ENCODE results near the gene RRM2. TPM values are rescaled to one million over a fixed set of nuclear protein-coding genes. Genes with fewer than 3 reads are reported as not detected.

Gene RRM2
- total and polyA plus RNA-seq, 10 donors = 2.3 to 39.2 (median 13.5) TPM

- DNase-seq = no peak
- 1 to 5% (median 2%) methylated on average over 31 to 45 of the region's 45 CpGs for WGBS, 5 donors
- peak overlapping the region in 4 of 8 donors; percentile 18 to 75 (median 51) for H3K27ac ChIP-seq
- H3K9me3 ChIP-seq = no peaks in the 10 kb centered on the region
- peaks cover 4 to 100% (median 68%) of the 10 kb centered on the region in 7 donors for H3K27me3 ChIP-seq (replicated peaks in 1 of 7)
- TF ChIP-seq POLR2AphosphoS5 (IDR thresholded peaks at IDR 0.05) (no peak), POLR2A (IDR thresholded peaks at IDR 0.05) (no peak), CTCF (IDR thresholded peaks at IDR 0.05 in 8 of 11, conservative IDR thresholded peaks at IDR 0.05 in 3 of 11) (no peak)
- intact Hi-C loops (cut with DNase I; ENCODE audit: low total_unique reads) = no loop called here
- peak overlapping the region in 7 of 8 donors; percentile 28 to 66 (median 40) for H3K4me3 ChIP-seq
- peaks cover 5 to 31% (median 21%) of the 10 kb centered on the region in 6 donors for H3K4me1 ChIP-seq
- H3K36me3 ChIP-seq = no peaks in the 10 kb centered on the region
Measured at GRCh38 chr2:10080536-10081304, 41.8 kb upstream of the RRM2 start.

- no peak overlapping the region for H3K27ac ChIP-seq
- intact Hi-C loops (cut with DNase I; ENCODE audit: low total_unique reads) = no loop called here
- H3K9me3 ChIP-seq = no peaks in the 10 kb centered on the region
- H3K4me3 ChIP-seq = no peak overlapping the region
- TF ChIP-seq POLR2AphosphoS5 (IDR thresholded peaks at IDR 0.05) (no peak), CTCF (IDR thresholded peaks at IDR 0.05 in 8 of 11, conservative IDR thresholded peaks at IDR 0.05 in 3 of 11) (no peak), POLR2A (IDR thresholded peaks at IDR 0.05) (no peak)
- WGBS, 5 donors = 66 to 79% (median 74%) methylated on average over 5 of the region's 5 CpGs
- no peaks in the 10 kb centered on the region for H3K36me3 ChIP-seq
- H3K27me3 ChIP-seq (replicated peaks in 1 of 7) = peaks cover 4 to 80% (median 62%) of the 10 kb centered on the region in 7 donors
- DNase-seq = no peak
- H3K4me1 ChIP-seq = peaks cover 5 to 31% (median 21%) of the 10 kb centered on the region in 6 donors
Measured at GRCh38 chr2:10083046-10083445, 39.5 kb upstream of the RRM2 start.

GRCh38 chr2:10083692-10084211 is 38.8 kb upstream of the RRM2 start:
- peaks cover 4 to 73% (median 55%) of the 10 kb centered on the region in 7 donors for H3K27me3 ChIP-seq (replicated peaks in 1 of 7)
- intact Hi-C loops (cut with DNase I; ENCODE audit: low total_unique reads) = no loop called here
- 68 to 81% (median 72%) methylated on average over 13 of the region's 13 CpGs for WGBS, 5 donors
- TF ChIP-seq POLR2A (IDR thresholded peaks at IDR 0.05) (no peak), POLR2AphosphoS5 (IDR thresholded peaks at IDR 0.05) (no peak), CTCF (IDR thresholded peaks at IDR 0.05 in 8 of 11, conservative IDR thresholded peaks at IDR 0.05 in 3 of 11) (no peak)
- H3K4me1 ChIP-seq = peaks cover 4 to 25% (median 21%) of the 10 kb centered on the region in 6 donors
- no peak overlapping the region for H3K27ac ChIP-seq
- H3K36me3 ChIP-seq = no peaks in the 10 kb centered on the region
- H3K4me3 ChIP-seq = no peak overlapping the region
- H3K9me3 ChIP-seq = no peaks in the 10 kb centered on the region
- DNase-seq = no peak

DNA sequence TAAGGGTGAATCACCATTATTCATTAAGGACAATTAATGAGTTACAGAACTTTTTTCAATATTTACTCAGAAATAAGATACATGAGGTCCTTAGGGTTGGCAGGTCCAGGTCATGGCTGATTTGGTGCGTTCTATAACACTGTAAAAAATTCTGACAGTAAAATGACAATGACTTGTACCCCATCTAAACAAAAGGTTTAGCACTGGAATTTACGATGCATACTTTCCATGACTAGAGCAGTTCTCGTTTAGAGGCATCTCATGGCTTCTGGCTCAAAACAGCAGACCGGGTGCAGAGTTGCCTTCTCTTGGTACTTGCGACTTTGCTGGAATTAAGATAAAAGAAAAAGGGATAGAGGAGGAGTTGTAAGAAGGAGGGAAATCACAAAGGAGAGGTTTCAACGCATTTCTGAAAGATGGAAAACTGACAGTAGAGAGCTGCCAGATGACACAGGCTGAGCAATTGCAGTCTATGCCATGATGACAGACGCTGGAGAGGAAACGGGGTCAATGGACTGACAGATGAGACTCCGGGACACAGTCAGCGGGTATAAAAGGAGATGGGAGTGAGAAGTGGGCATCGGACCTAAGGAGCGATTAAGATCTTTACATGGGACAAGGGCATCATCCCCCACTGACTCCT is 38.2 kb upstream of the RRM2 start:
- no peaks in the 10 kb centered on the region for H3K9me3 ChIP-seq
- no peak for DNase-seq
- peaks cover 4 to 69% (median 49%) of the 10 kb centered on the region in 7 donors for H3K27me3 ChIP-seq (replicated peaks in 1 of 7)
- H3K36me3 ChIP-seq = no peaks in the 10 kb centered on the region
- TF ChIP-seq CTCF (IDR thresholded peaks at IDR 0.05 in 8 of 11, conservative IDR thresholded peaks at IDR 0.05 in 3 of 11) = no peak
- TF ChIP-seq POLR2AphosphoS5 (IDR thresholded peaks at IDR 0.05) = no peak
- TF ChIP-seq POLR2A (IDR thresholded peaks at IDR 0.05) = no peak
- no peak overlapping the region for H3K27ac ChIP-seq
- intact Hi-C loops (cut with DNase I; ENCODE audit: low total_unique reads) = no loop called here
- peaks cover 0 to 19% (median 16%) of the 10 kb centered on the region in 6 donors for H3K4me1 ChIP-seq
- 74 to 81% (median 76%) methylated on average over 12 of the region's 12 CpGs for WGBS, 5 donors
- no peak overlapping the region for H3K4me3 ChIP-seq
